Lower leg skin (tissue), 3 donors: ENCODE measurements around the gene PEAK1.

ENCODE experiments used
- CTCF ChIP-seq, 3 donors: fragments of 450-650 bp; IDR thresholded peaks; one replicate each; pipeline ENCODE4 v1.5.1; 2016; ENCODE audit warnings: antibody characterized with exemption in 3 of 3, mild to moderate bottlenecking in 3 of 3, moderate library complexity in 2 of 3
- POLR2A ChIP-seq, 2 donors: fragments of 450-650 bp; IDR thresholded peaks; one replicate each; pipeline ENCODE4 v1.6.1; 2016 to 2017; ENCODE audit warnings: antibody characterized with exemption in 2 of 2, mild to moderate bottlenecking in 1 of 2, moderate library complexity in 1 of 2

DNA sequence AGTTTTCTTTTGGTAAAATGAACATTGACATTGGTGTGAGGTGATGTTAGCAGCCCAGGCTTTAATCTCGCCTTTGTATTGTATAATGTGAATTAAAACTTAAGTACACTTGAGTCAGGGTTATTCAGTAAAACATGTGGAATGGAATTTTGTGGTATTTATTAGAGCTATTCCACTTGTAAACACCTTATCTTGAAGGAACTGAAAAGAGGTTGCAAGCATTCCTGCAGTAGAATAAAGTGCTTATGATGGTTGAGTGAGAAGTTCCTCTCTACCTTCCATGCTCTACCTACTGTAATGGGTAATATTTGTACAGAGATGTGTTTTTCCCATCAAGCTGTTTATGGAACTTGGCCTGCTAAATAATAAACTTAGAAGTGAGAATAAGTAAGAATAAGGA, 36.8 kb upstream of the PEAK1 start:
- no peak for TF ChIP-seq POLR2A (IDR thresholded peaks at IDR 0.05)
- no peak for TF ChIP-seq CTCF (IDR thresholded peaks at IDR 0.05)
